GM23248 (cell line): ENCODE data around the gene PCDHB9.
"Not testable (repeated sequence)": the region's sequence is repeated elsewhere in the genome, so short reads cannot be mapped to it uniquely, and the experiment has no call there.

ENCODE experiments used
- EZH2 ChIP-seq: fragments of 200-600 bp; sonication (generic); IDR thresholded peaks from 2 replicates; pipeline ENCODE4 v1.6.1; 2018; ENCODE audit warnings: antibody characterized with exemption, mild to moderate bottlenecking; ENCODE audit not compliant: insufficient read depth, poor library complexity, severe bottlenecking
- EZH2phosphoT487 ChIP-seq: fragments of 200-600 bp; sonication (generic); IDR thresholded peaks from 2 replicates; pipeline ENCODE4 v1.6.1; 2018; ENCODE audit warnings: antibody characterized with exemption, moderate library complexity, mild to moderate bottlenecking, low read depth; ENCODE audit not compliant: insufficient read depth

GRCh38 chr5:141224844-141225243, 37.9 kb downstream of the PCDHB9 start:
- TF ChIP-seq EZH2, EZH2phosphoT487: not testable (repeated sequence)
